NCI-H2171 treated with DMSO at 0.1 percent for 48 hours (cell line): Measurements from ENCODE around the gene SH3BGRL2.
"Not testable (repeated sequence)": the region's sequence is repeated elsewhere in the genome, so short reads cannot be mapped to it uniquely, and the experiment has no call there.

Experiments
- DNase-seq: peaks from one replicate; lab custom pipeline; 2025; lab: John Stamatoyannopoulos, UW

SH3BGRL2 gene

DNA sequence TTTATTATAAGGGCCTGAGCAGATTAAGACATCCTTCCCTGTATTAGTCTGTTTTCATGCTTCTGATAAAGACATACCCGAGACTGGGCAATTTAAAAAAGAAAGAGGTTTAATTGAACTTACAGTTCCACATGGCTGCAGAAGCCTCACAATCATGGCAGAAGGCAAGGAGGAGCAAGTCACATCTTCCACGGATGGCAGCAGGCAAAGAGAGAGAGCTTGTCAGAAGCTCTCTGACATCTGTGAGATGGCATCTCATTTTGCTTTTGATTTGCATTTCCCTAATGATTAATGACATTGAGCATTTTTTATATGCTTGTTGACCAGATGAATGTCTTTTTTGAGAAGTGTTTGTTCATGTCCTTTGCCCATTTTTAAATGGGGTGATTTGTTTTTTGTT is 114.2 kb downstream of the SH3BGRL2 start:
- not testable (repeated sequence) for DNase-seq

DNA sequence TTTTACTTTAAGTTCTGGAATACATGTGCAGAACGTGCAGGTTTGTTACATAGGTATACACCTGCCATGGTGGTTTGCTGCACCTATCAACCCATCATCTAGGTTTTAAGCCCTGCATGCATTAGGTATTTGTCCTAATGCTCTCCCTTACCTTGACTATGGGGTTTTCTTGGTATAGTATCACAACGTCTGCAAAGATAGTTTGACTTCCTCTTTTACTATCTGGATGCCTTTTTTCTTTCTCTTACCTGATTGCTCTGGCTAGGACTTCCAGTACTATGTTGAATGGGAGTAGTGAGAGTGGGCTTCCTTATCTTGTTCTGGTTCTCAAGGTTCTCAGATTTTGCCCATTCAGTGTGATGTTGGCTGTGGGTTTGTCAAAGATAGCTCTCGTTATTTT is 115.2 kb downstream of the SH3BGRL2 start:
- not testable (repeated sequence) for DNase-seq

DNA sequence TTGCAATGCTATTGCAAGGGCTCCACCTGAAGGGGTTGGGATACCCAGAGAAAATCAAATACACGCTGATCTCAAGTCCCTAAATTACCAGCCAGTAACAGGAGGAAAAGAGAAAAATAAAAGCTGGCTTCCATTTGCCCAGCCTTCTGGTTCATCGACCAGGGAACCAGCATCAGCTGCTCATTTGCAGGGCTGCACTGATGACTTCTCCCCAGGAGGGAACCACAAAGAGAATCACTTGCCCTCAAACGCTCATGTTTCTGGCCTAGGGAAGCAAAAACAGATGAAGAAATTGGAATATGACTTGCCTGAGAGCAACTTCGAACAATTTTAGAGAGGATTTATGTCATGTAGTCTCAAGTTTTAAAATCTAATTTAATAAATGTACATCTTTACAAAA is 119.7 kb downstream of the SH3BGRL2 start:
- DNase-seq, result peak; percentile 29
